Activated CD8-positive, alpha-beta T cell treated with anti-CD3 and anti-CD28 coated beads for 36 hours (primary cell): ENCODE data around the gene ZNF92. TPM values are rescaled to one million over a fixed set of nuclear protein-coding genes. Genes with fewer than 3 reads are reported as not detected.
"Not testable (repeated sequence)": the region's sequence is repeated elsewhere in the genome, so short reads cannot be mapped to it uniquely, and the experiment has no call there.

ENCODE experiments used
- ATAC-seq: fragments of 200-7000 bp; cut with Tn5 transposase; one replicate; pipeline ENCODE4 v1.10.0; 2021; ENCODE audit warnings: mild to moderate bottlenecking, moderate library complexity
- CTCF ChIA-PET: fragments of 350-600 bp; sonication (Branson Sonifier 250); formaldehyde crosslinking; loops from one replicate; lab custom pipeline; 2021; ENCODE audit warnings: antibody characterized with exemption; lab: Charles Lee
- POLR2A ChIA-PET: fragments of 350-600 bp; sonication (Branson Sonifier 250); formaldehyde crosslinking; loops from one replicate; lab custom pipeline; 2021; ENCODE audit warnings: antibody characterized with exemption; lab: Charles Lee
- DNase-seq: peaks from one replicate; pipeline ENCODE4 v3.0.0-alpha.2; 2020
- H3K27ac Mint-ChIP-seq: one replicate; pipeline ENCODE4 v1.8.0; 2021; ENCODE audit warnings: mild to moderate bottlenecking, mixed read lengths
- H3K27me3 Mint-ChIP-seq: one replicate; pipeline ENCODE4 v1.8.0; 2021; ENCODE audit warnings: mixed read lengths
- H3K36me3 Mint-ChIP-seq: one replicate; pipeline ENCODE4 v1.8.0; 2021; ENCODE audit warnings: low read depth, mixed read lengths
- H3K4me1 Mint-ChIP-seq: one replicate; pipeline ENCODE4 v1.8.0; 2021; ENCODE audit warnings: low read depth, mixed read lengths
- H3K4me3 Mint-ChIP-seq: one replicate; pipeline ENCODE4 v1.8.0; 2021; ENCODE audit warnings: mild to moderate bottlenecking, moderate library complexity, mixed read lengths
- H3K9me3 Mint-ChIP-seq: one replicate; pipeline ENCODE4 v1.8.0; 2021; ENCODE audit warnings: mixed read lengths
- CTCF ChIP-seq: fragments of 200-600 bp; IDR thresholded peaks from one replicate; pipeline ENCODE4 v1.8.0; 2022; ENCODE audit warnings: antibody characterized with exemption, mild to moderate bottlenecking
- intact Hi-C: fragments of 100-400 bp; cut with micrococcal nuclease; formaldehyde crosslinking; loops from one replicate; pipeline ENCODE4 v1.10.0; 2022
- total RNA-seq, 2 experiments: library from RNA; stranded (reverse); gene quantifications; one replicate each; pipeline ENCODE4 v1.2.3, GENCODE V29; 2021

The ZNF92 gene
- total RNA-seq, 2 experiments from 2014 or later, result 13.7 to 13.8 TPM

GRCh38 chr7:65444899-65445823, 71.5 kb downstream of the ZNF92 start:
- ATAC-seq, result no peak
- peaks cover 6% of the 10 kb centered on the region for H3K4me1 Mint-ChIP-seq
- no peak overlapping the region for H3K4me3 Mint-ChIP-seq
- H3K27me3 Mint-ChIP-seq, result peaks cover 2% of the 10 kb centered on the region
- no peaks in the 10 kb centered on the region for H3K36me3 Mint-ChIP-seq
- no peak for TF ChIP-seq CTCF
- CTCF ChIA-PET, result no interaction called here
- DNase-seq, result no peak
- intact Hi-C loops, result no loop called here
- H3K27ac Mint-ChIP-seq, result no peak overlapping the region
- POLR2A ChIA-PET, result no interaction called here
- H3K9me3 Mint-ChIP-seq, result no peaks in the 10 kb centered on the region

GRCh38 chr7:65447041-65447440, 73.4 kb downstream of the ZNF92 start:
- CTCF ChIA-PET, result interaction anchor here (1.0 kb wide), 1 partner anchor 211 kb away, joined by 3 read pairs; no protein-coding TSS in a partner anchor
- H3K27me3 Mint-ChIP-seq, H3K9me3 Mint-ChIP-seq, intact Hi-C loops, H3K27ac Mint-ChIP-seq, H3K4me1 Mint-ChIP-seq, H3K4me3 Mint-ChIP-seq, H3K36me3 Mint-ChIP-seq, POLR2A ChIA-PET, ATAC-seq: not testable (repeated sequence)
- TF ChIP-seq CTCF, result peak; percentile 18
- peak; percentile 40 for DNase-seq

- H3K27ac Mint-ChIP-seq, result no peak overlapping the region
- peaks cover 9% of the 10 kb centered on the region for H3K4me1 Mint-ChIP-seq
- H3K27me3 Mint-ChIP-seq, result peaks cover 2% of the 10 kb centered on the region
- intact Hi-C loops, result no loop called here
- H3K4me3 Mint-ChIP-seq, result no peak overlapping the region
- no peak for TF ChIP-seq CTCF
- H3K9me3 Mint-ChIP-seq, result no peaks in the 10 kb centered on the region
- no peaks in the 10 kb centered on the region for H3K36me3 Mint-ChIP-seq
- CTCF ChIA-PET, result no interaction called here
- POLR2A ChIA-PET, result no interaction called here
- DNase-seq, result no peak
- peak; percentile 49 for ATAC-seq
Measured at GRCh38 chr7:65448816-65449504, 75.3 kb downstream of the ZNF92 start.

- CTCF ChIA-PET, result no interaction called here
- intact Hi-C loops, result no loop called here
- ATAC-seq (no peak), DNase-seq (no peak)
- peaks cover 2% of the 10 kb centered on the region for H3K27me3 Mint-ChIP-seq
- POLR2A ChIA-PET, result no interaction called here
- no peaks in the 10 kb centered on the region for H3K9me3 Mint-ChIP-seq
- peaks cover 9% of the 10 kb centered on the region for H3K4me1 Mint-ChIP-seq
- no peaks in the 10 kb centered on the region for H3K36me3 Mint-ChIP-seq
- TF ChIP-seq CTCF, result no peak
- no peak overlapping the region for H3K4me3 Mint-ChIP-seq
- no peak overlapping the region for H3K27ac Mint-ChIP-seq
Measured at GRCh38 chr7:65449505-65449852, 75.8 kb downstream of the ZNF92 start.
